T-helper 22 cell (primary cell): ENCODE measurements around the gene CSNK1D.

Experiments used
- DNase-seq: peaks from one replicate; pipeline ENCODE4 v3.0.0-alpha.2; 2020; ENCODE audit warnings: low read depth

CSNK1D gene

GRCh38 chr17:82310877-82311276, 37.4 kb upstream of the CSNK1D start:
- DNase-seq, result no peak

GRCh38 chr17:82309656-82310570, 36.4 kb upstream of the CSNK1D start:
- no peak for DNase-seq

GRCh38 chr17:82305727-82306300, 32.3 kb upstream of the CSNK1D start:
- DNase-seq, result no peak

GRCh38 chr17:82304826-82305726, 31.6 kb upstream of the CSNK1D start:
- DNase-seq, result no peak

GRCh38 chr17:82303944-82304808, 30.7 kb upstream of the CSNK1D start:
- DNase-seq, result no peak

- no peak for DNase-seq
Observed at GRCh38 chr17:82302991-82303943, 29.8 kb upstream of the CSNK1D start.

GRCh38 chr17:82302568-82302963, 29.1 kb upstream of the CSNK1D start:
- no peak for DNase-seq

- peak; percentile 27 for DNase-seq
Observed at GRCh38 chr17:82301916-82302567, 28.5 kb upstream of the CSNK1D start.

GRCh38 chr17:82301300-82301915, 27.9 kb upstream of the CSNK1D start:
- DNase-seq, result no peak

- DNase-seq, result no peak
Observed at GRCh38 chr17:82300707-82301270, 27.3 kb upstream of the CSNK1D start.

GRCh38 chr17:82300228-82300627, 26.7 kb upstream of the CSNK1D start:
- no peak for DNase-seq

GRCh38 chr17:82299452-82299851, 26.0 kb upstream of the CSNK1D start:
- no peak for DNase-seq

GRCh38 chr17:82298538-82299421, 25.3 kb upstream of the CSNK1D start:
- DNase-seq, result no peak

GRCh38 chr17:82297714-82298537, 24.4 kb upstream of the CSNK1D start:
- DNase-seq, result peak; percentile 96

GRCh38 chr17:82297280-82297713, 23.8 kb upstream of the CSNK1D start:
- DNase-seq, result peak; percentile 90

- DNase-seq, result no peak
Observed at GRCh38 chr17:82296511-82297279, 23.2 kb upstream of the CSNK1D start.
